ENCODE measurements around the gene RNF43. TPM values are rescaled to one million over a fixed set of nuclear protein-coding genes. Genes with fewer than 3 reads are reported as not detected.

RNF43 gene
- total and polyA plus RNA-seq, 2 of the 13 experiments (the other 11 are each of a cell fraction or from before 2014, with no cell fraction given): 31.0 to 53.4 TPM

- TF ChIP-seq, protein P1, sequence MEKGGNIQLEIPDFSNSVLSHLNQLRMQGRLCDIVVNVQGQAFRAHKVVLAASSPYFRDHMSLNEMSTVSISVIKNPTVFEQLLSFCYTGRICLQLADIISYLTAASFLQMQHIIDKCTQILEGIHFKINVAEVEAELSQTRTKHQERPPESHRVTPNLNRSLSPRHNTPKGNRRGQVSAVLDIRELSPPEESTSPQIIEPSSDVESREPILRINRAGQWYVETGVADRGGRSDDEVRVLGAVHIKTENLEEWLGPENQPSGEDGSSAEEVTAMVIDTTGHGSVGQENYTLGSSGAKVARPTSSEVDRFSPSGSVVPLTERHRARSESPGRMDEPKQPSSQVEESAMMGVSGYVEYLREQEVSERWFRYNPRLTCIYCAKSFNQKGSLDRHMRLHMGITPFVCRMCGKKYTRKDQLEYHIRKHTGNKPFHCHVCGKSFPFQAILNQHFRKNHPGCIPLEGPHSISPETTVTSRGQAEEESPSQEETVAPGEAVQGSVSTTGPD (CRISPR knock-in tag; IDR thresholded peaks at IDR 0.05): no peak
- TF ChIP-seq YEATS4 (CRISPR knock-in tag; IDR thresholded peaks at IDR 0.05; ENCODE audit: borderline replicate concordance) (no peak), ZNF883 (CRISPR knock-in tag; IDR thresholded peaks at IDR 0.05; ENCODE audit: not compliant biosample characterization) (no peak), ZKSCAN1 (IDR thresholded peaks at IDR 0.05; ENCODE audit: low read length) (no peak), ZNF264 (CRISPR knock-in tag; IDR thresholded peaks at IDR 0.05) (no peak), ZFYVE20 (CRISPR knock-in tag; IDR thresholded peaks at IDR 0.05; ENCODE audit: borderline replicate concordance, low read depth) (no peak), ZNF224 (CRISPR knock-in tag; IDR thresholded peaks at IDR 0.05) (no peak), HNF1A (IDR thresholded peaks at IDR 0.05; ENCODE audit: low read depth) (peak; percentile 49), HNF1A (CRISPR knock-in tag; IDR thresholded peaks at IDR 0.05; ENCODE audit: borderline replicate concordance) (peak; percentile 57; the same call in 1 of the 2 replicates), CREM (IDR thresholded peaks at IDR 0.05) (peak; percentile 69), CREM (CRISPR knock-in tag; IDR thresholded peaks at IDR 0.05) (no peak), ZNF850 (CRISPR knock-in tag; conservative IDR thresholded peaks at IDR 0.05) (no peak), GPN1 (CRISPR knock-in tag; IDR thresholded peaks at IDR 0.05; ENCODE audit: borderline replicate concordance) (no peak), PHF5A (CRISPR knock-in tag; IDR thresholded peaks at IDR 0.05; ENCODE audit: low read depth, unreplicated experiment) (peak; percentile 31), ZNF564 (CRISPR knock-in tag; IDR thresholded peaks at IDR 0.05) (no peak), ZNF44 (CRISPR knock-in tag; IDR thresholded peaks at IDR 0.05) (no peak), GTF3A (CRISPR knock-in tag; conservative IDR thresholded peaks at IDR 0.05) (no peak), PRDM10 (CRISPR knock-in tag; IDR thresholded peaks at IDR 0.05; ENCODE audit: low read depth) (peak; percentile 58; the same call in 1 of the 2 replicates), ZNF776 (CRISPR knock-in tag; IDR thresholded peaks at IDR 0.05) (no peak), HOMEZ (CRISPR knock-in tag; IDR thresholded peaks at IDR 0.05; ENCODE audit: low read depth) (peak; percentile 52)
These were observed 4.3 kb downstream of the RNF43 start (continued) for GRCh38 chr17:58412961-58413586.
